Transverse colon (tissue), 4 donors: Measurements from ENCODE around the gene SYT3.

ENCODE experiments used
- POLR2A ChIP-seq: fragments of 450-650 bp; IDR thresholded peaks from one replicate; pipeline ENCODE4 v1.6.1; 2016; ENCODE audit warnings: antibody characterized with exemption, mild to moderate bottlenecking, moderate library complexity
- POLR2AphosphoS5 ChIP-seq, 3 donors: sonication (generic); formaldehyde crosslinking; IDR thresholded peaks; one replicate each; pipeline ENCODE4 v1.6.1; 2016; ENCODE audit warnings: antibody characterized with exemption in 3 of 3
- TF ChIP-seq, protein P1 (sequence below), 5 experiments: fragments of 200-600 bp in 3 of 5; fragments of 450-650 bp in 2 of 5; sonication (generic) in 3 of 5; IDR thresholded peaks; 1 replicate in 2 of 5; 2 replicates in 3 of 5; pipeline ENCODE4 v1.5.1; 2016 to 2017; ENCODE audit warnings: antibody characterized with exemption in 5 of 5, inconsistent platforms in 3 of 5, mild to moderate bottlenecking in 2 of 5, moderate library complexity in 1 of 5

DNA sequence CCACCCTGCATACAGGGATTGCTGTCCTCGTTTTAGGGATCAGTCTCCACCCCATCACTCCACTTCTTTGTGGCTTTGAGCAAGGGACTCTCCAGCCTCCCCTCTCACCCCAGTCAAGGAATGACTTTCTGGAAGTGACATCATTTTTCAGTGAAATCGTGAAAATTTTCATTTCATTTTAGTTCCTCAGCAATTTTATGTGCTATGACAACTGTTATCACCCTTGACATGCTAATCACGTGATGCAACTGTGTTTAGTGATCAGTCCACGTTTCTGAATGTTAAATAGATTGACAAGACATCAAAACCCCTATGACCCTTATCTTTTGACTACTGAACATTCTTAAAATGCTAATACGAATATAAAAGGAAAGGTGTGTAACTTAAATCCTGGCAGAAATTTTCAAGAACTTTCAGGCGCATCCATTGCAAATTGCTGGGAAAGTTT lies 17.6 kb upstream of the SYT3 start:
- TF ChIP-seq, protein P1, sequence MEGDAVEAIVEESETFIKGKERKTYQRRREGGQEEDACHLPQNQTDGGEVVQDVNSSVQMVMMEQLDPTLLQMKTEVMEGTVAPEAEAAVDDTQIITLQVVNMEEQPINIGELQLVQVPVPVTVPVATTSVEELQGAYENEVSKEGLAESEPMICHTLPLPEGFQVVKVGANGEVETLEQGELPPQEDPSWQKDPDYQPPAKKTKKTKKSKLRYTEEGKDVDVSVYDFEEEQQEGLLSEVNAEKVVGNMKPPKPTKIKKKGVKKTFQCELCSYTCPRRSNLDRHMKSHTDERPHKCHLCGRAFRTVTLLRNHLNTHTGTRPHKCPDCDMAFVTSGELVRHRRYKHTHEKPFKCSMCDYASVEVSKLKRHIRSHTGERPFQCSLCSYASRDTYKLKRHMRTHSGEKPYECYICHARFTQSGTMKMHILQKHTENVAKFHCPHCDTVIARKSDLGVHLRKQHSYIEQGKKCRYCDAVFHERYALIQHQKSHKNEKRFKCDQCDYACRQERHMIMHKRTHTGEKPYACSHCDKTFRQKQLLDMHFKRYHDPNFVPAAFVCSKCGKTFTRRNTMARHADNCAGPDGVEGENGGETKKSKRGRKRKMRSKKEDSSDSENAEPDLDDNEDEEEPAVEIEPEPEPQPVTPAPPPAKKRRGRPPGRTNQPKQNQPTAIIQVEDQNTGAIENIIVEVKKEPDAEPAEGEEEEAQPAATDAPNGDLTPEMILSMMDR (IDR thresholded peaks at IDR 0.05), result no peak
- TF ChIP-seq POLR2A, result no peak
- no peak for TF ChIP-seq POLR2AphosphoS5 (IDR thresholded peaks at IDR 0.05)
